GM12872 (cell line): ENCODE measurements around the gene CACNA1C.

Source experiments
- TF ChIP-seq, protein P1 (sequence below): IDR thresholded peaks from 3 replicates; pipeline ENCODE4 v1.5.1; 2011; ENCODE audit warnings: low read depth, mild to moderate bottlenecking, low read length, moderate library complexity; ENCODE audit not compliant: insufficient read depth

The CACNA1C gene

DNA sequence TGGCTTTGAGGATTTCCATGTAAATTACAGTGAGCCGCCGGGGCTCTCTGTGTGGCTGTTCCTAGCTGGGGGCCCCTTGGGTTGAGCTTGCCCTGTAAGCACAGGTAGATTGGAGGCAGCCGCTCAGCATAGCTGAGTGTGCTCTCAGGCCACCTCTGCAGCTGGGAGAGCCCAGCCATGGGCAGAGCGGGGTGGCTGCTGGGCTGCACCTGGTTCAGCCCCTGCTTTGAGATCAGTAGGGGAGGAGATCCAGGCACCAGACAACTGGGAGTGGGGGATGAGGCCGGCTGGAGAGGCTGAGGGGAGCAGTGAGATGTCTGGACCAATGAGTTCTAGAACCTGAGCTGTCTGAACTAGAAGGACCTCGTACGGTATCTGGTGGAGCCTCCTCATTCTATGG lies 44.8 kb downstream of the CACNA1C start:
- TF ChIP-seq, protein P1, sequence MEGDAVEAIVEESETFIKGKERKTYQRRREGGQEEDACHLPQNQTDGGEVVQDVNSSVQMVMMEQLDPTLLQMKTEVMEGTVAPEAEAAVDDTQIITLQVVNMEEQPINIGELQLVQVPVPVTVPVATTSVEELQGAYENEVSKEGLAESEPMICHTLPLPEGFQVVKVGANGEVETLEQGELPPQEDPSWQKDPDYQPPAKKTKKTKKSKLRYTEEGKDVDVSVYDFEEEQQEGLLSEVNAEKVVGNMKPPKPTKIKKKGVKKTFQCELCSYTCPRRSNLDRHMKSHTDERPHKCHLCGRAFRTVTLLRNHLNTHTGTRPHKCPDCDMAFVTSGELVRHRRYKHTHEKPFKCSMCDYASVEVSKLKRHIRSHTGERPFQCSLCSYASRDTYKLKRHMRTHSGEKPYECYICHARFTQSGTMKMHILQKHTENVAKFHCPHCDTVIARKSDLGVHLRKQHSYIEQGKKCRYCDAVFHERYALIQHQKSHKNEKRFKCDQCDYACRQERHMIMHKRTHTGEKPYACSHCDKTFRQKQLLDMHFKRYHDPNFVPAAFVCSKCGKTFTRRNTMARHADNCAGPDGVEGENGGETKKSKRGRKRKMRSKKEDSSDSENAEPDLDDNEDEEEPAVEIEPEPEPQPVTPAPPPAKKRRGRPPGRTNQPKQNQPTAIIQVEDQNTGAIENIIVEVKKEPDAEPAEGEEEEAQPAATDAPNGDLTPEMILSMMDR = no peak

DNA sequence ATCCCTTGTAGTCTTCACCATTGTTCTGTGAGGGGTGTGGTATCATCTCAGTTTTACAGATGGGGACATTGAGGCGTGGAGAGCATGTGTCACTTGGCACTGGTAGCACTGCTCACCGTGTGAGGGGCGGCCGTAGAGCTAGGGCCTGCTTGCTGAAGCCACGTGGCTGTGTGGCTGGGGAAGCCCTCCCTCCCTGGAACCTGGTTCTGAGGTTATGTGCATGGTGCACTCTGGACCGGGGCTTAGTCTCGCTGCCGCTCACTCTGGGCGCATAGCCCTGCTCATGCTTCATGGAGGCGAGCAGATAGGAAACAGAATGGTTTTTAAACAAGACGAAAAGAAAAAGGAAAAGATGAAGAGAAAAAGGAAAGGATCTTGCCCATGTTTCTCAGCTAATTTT lies 46.1 kb downstream of the CACNA1C start:
- TF ChIP-seq, protein P1 = no peak

DNA sequence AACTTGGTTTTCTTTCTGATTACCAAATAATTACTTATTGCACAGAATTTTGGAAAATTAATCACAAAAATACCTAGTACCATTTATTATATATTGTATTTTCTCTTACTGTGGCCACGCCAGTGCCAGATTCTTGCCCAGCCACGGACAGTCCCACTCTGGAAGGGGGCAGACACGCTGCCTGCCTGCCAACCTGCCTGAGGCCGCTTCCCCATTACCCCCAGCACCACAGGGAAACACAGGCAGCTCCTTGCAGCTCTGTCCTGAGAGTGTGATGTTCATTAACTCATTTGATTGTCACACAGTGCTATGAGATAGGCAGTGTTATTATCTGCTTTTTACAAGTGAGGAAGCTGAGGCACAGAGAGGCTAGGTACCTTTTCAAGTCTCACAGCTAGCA lies 46.8 kb downstream of the CACNA1C start:
- TF ChIP-seq, protein P1 = no peak

DNA sequence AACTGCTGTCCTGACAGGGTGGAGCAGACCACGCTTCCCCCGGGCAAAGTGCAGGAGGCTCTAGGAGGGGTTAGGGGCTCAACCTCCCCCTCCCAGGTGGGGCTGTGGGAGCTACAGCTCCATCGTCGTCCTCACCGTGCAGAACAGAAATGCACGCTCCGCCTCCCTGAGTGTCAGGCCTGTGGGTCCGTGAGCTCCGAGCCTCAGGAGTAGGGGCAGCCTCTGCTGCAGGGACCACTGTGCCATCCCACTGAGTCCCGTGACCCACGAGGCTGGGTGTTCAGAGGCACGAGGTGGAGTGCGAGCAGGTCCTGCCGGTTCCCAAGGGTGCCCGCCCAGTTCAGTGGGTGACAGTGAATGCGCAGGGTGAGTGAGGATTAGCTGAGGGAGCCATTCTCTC lies 48.6 kb downstream of the CACNA1C start:
- TF ChIP-seq, protein P1 = no peak

DNA sequence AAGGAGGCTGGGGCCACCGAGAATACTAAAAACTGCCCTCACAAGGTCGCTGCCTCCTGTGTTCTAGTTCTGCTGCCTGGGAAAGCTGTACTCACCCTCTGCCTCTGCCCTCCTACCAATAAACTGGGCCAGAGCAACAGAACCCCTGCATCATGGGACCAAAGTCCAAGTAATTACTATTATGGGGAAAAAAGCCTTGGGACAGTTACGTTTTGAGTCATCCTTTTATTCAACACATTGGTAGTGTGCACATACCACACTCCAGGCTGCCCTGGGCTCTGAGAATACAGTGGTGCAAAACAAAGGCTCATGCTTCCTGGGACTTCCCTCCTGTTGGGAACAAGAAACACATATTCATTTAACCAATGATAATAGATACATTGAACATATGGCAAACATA lies 49.0 kb downstream of the CACNA1C start:
- TF ChIP-seq, protein P1 = no peak

DNA sequence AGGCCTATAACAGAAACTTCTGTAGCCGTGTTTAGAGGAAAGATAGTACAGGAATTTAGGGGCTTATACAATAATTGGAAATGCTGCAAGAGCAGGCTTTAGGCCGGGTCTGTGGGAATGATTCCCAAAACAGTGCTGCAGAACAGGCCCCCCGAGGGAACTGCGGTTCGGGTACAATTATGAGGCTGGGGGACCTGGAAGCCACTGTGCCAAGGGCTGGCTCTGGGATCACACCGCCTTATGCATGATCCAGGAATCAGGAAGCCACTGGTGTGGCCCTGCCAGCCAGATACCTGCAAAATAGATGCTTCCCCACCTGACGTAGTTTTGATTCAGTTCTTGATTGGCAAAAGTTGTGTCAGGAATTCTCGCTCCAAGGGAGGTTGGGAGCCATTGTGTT lies 55.4 kb downstream of the CACNA1C start:
- TF ChIP-seq, protein P1 = no peak

DNA sequence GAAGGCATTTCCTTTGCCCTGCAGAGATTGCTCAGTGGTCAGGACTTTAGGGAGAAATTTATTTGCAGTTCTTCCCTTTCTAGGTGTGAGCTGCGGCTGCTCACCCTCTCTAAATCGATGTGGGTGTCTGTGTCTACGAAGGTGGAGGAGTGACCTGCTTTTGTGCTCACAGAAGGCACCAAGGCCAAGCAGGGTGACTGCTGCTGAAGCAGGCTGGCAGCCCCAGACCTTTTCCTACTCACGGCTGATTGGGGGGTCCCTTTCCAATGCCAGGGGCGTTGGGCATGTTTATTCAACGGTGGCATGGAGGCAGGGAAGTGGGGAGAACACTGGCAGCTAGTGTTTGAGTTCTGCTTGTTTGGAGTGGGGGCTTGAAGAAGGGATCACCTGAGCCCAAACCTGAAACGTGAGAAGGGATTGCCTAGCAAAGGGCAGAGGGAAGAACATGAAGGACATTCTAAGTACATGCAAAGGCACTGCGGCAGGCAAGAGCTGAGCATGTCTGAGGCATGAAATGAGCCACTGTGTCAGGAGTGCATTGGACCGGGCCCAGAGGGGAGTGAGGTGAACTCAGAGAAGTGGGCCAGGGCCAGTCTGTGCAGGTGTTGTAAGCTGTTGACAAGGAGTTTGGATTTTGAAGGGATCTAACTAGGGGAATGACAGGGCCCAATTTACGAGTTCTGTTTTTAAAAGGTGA lies 56.3 kb downstream of the CACNA1C start:
- TF ChIP-seq, protein P1 = no peak

DNA sequence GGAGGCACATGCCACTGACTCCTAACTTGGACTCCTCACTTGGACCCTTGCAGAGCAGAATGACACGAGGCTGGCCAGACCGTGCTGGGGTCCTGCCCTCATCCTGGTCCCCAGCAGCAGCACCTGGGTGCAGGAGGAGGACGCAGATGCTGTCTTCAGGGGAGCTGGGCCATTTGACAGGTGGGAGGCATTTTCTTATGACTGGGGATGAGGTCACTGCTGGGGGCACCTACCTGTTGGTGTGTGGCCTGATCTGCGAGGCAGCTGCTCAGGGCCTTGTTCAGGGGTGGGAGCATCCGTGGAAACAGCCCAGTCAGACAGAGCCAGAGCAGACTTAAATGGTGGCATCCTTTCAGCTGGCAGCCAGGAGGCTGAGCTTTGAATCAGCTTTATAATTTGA lies 57.3 kb downstream of the CACNA1C start:
- TF ChIP-seq, protein P1 = no peak
